OCI-LY3 (cell line): ENCODE measurements around the gene RAB11FIP4.

Source experiments
- EZH2phosphoT487 ChIP-seq: fragments of 200-600 bp; shearing (Covaris generic); IDR thresholded peaks from 2 replicates; pipeline ENCODE4 v1.6.1; 2018; ENCODE audit warnings: antibody characterized with exemption, mixed run types, low read depth
- TF ChIP-seq, protein P1 (sequence below): fragments of 200-600, 300-600 bp; sonication (generic); IDR thresholded peaks from 2 replicates; pipeline ENCODE4 v1.5.1; 2014; ENCODE audit warnings: antibody characterized with exemption, low read length, low read depth

DNA sequence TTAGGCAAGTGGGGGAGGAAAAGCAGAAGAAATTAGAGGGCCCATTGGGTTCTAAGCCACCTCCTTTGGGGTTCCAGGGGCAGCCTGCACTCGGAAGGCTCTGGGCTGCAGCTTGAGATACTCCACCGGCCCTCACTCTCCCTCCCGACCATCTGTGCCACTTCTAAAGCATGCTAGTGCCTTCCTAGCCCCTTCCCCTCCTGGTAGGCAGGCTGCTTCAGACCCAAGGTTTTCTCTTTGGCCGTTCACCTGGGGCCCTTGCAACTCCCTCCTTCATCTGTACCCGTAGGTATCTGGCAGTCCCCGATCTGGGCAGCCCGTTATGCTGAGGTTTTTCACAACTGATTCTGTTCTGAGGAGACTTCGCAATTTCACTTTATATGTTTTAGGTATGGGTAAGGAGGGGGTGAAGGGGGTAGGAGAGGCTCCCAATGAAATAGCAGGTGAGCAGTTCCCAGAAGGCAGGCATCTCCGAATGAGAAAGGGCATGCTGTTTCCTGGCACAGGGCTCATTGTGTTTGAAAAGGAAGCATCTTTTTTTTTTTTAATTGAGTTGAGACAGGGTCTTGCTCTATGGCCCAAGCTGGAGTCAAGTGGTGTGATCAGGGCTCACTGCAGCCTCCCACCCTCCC, 98.7 kb downstream of the RAB11FIP4 start:
- TF ChIP-seq, protein P1, sequence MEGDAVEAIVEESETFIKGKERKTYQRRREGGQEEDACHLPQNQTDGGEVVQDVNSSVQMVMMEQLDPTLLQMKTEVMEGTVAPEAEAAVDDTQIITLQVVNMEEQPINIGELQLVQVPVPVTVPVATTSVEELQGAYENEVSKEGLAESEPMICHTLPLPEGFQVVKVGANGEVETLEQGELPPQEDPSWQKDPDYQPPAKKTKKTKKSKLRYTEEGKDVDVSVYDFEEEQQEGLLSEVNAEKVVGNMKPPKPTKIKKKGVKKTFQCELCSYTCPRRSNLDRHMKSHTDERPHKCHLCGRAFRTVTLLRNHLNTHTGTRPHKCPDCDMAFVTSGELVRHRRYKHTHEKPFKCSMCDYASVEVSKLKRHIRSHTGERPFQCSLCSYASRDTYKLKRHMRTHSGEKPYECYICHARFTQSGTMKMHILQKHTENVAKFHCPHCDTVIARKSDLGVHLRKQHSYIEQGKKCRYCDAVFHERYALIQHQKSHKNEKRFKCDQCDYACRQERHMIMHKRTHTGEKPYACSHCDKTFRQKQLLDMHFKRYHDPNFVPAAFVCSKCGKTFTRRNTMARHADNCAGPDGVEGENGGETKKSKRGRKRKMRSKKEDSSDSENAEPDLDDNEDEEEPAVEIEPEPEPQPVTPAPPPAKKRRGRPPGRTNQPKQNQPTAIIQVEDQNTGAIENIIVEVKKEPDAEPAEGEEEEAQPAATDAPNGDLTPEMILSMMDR: no peak
- TF ChIP-seq EZH2phosphoT487: no peak
